Daoy (cell line): ENCODE results near the gene AK6. TPM values are rescaled to one million over a fixed set of nuclear protein-coding genes. Genes with fewer than 3 reads are reported as not detected.
"Not testable (repeated sequence)": the region's sequence is repeated elsewhere in the genome, so short reads cannot be mapped to it uniquely, and the experiment has no call there.

Source experiments
- DNase-seq: peaks from one replicate; pipeline ENCODE4 v3.0.0-alpha.2; 2015; ENCODE audit warnings: low read depth
- total RNA-seq: library from RNA; depleted of rRNA; stranded (reverse); fragments of >200 nt; shearing (Covaris generic); gene quantifications from 2 replicates; pipeline ENCODE4 v1.2.3, GENCODE V29; 2014; rRNA removed

The AK6 gene
- total RNA-seq, 1 experiment from 2014 or later: 54.7 TPM

GRCh38 chr5:69335341-69335935, 33.9 kb downstream of the AK6 start:
- DNase-seq: no peak

- DNase-seq: peak; percentile 81
Observed at GRCh38 chr5:69334793-69335268, 34.5 kb downstream of the AK6 start.

- not testable (repeated sequence) for DNase-seq
Observed at GRCh38 chr5:69333668-69334315, 35.5 kb downstream of the AK6 start.

- DNase-seq: no peak
Observed at GRCh38 chr5:69331528-69332445, 37.5 kb downstream of the AK6 start.

- DNase-seq: no peak
Observed at GRCh38 chr5:69329905-69330489, 39.3 kb downstream of the AK6 start.

- DNase-seq: no peak
Observed at GRCh38 chr5:69326365-69326764, 43.0 kb downstream of the AK6 start.

- DNase-seq: no peak
Observed at GRCh38 chr5:69317391-69317790, 51.9 kb downstream of the AK6 start.

- no peak for DNase-seq
Observed at GRCh38 chr5:69315972-69316371, 53.3 kb downstream of the AK6 start.

- no peak for DNase-seq
Observed at GRCh38 chr5:69313428-69313827, 55.9 kb downstream of the AK6 start.

GRCh38 chr5:69312459-69313160, 56.7 kb downstream of the AK6 start:
- DNase-seq: no peak

- no peak for DNase-seq
Observed at GRCh38 chr5:69309380-69309779, 59.9 kb downstream of the AK6 start.

GRCh38 chr5:69308046-69308553, 61.2 kb downstream of the AK6 start:
- DNase-seq: no peak

- no peak for DNase-seq
Observed at GRCh38 chr5:69305512-69305911, 63.8 kb downstream of the AK6 start.

Other genes with a start within 250 kb of the AK6 start
- 801 and 1,008 TPM in 2 replicates for gene CCNB1, start 202.4 kb downstream of the AK6 start, total RNA-seq
- gene CENPH, start 179.9 kb downstream of the AK6 start, total RNA-seq: 65.7 and 66.2 TPM in 2 replicates
- 89.8 and 91.9 TPM in 2 replicates for gene CDK7, start 134.6 kb downstream of the AK6 start, total RNA-seq
- 5.1 and 6.5 TPM in 2 replicates for gene CCDC125, start 36.7 kb downstream of the AK6 start, total RNA-seq
- 54.4 and 79.9 TPM in 2 replicates for gene TAF9, start within 50 bp of the AK6 start, total RNA-seq
- 19.8 and 30.9 TPM in 2 replicates for gene RAD17, start 298 bp upstream of the AK6 start, total RNA-seq
- gene MARVELD2, start 45.6 kb upstream of the AK6 start, total RNA-seq: 3.8 and 5.1 TPM in 2 replicates
- gene OCLN, start 123.3 kb upstream of the AK6 start, total RNA-seq: 30.8 and 39.0 TPM in 2 replicates
- gene GTF2H2C, start 190.7 kb upstream of the AK6 start, total RNA-seq: 88.2 and 94.4 TPM in 2 replicates